ENCODE data around the gene GAK.
"Not testable (repeated sequence)": the region's sequence is repeated elsewhere in the genome, so short reads cannot be mapped to it uniquely, and the experiment has no call there.

Gene GAK

GRCh38 chr4:925771-926500 lies 6.2 kb downstream of the GAK start:
- DNase-seq = no peak

- DNase-seq = no peak
These were observed 6.9 kb downstream of the GAK start for GRCh38 chr4:925171-925570.

- no peak for DNase-seq
These were observed 7.7 kb downstream of the GAK start for GRCh38 chr4:924107-925096.

- no peak for DNase-seq
These were observed 10.2 kb downstream of the GAK start for GRCh38 chr4:921830-922331.

- not testable (repeated sequence) for DNase-seq
These were observed 13.0 kb downstream of the GAK start for GRCh38 chr4:919004-919680.

GRCh38 chr4:918591-918990 lies 13.5 kb downstream of the GAK start:
- DNase-seq = not testable (repeated sequence)

- DNase-seq = no peak
These were observed 14.1 kb downstream of the GAK start for GRCh38 chr4:917992-918391.

- no peak for DNase-seq
These were observed 14.7 kb downstream of the GAK start for GRCh38 chr4:917466-917865.

- no peak for DNase-seq
These were observed 16.5 kb downstream of the GAK start for GRCh38 chr4:915595-915994.

- DNase-seq = no peak
These were observed 17.1 kb downstream of the GAK start for GRCh38 chr4:915041-915474.

GRCh38 chr4:914531-914930 lies 17.6 kb downstream of the GAK start:
- no peak for DNase-seq

GRCh38 chr4:913280-913618 lies 18.9 kb downstream of the GAK start:
- peak; percentile 48 for DNase-seq

- peak; percentile 95 for DNase-seq
These were observed 19.4 kb downstream of the GAK start for GRCh38 chr4:912548-913279.

GRCh38 chr4:911871-912490 lies 20.1 kb downstream of the GAK start:
- DNase-seq = no peak

GRCh38 chr4:911221-911751 lies 20.8 kb downstream of the GAK start:
- no peak for DNase-seq

- DNase-seq = no peak
These were observed 21.6 kb downstream of the GAK start for GRCh38 chr4:910366-911091.

- DNase-seq = no peak
These were observed 22.3 kb downstream of the GAK start for GRCh38 chr4:909821-910220.

GRCh38 chr4:909131-909571 lies 23.0 kb downstream of the GAK start:
- no peak for DNase-seq

- no peak for DNase-seq
These were observed 24.3 kb downstream of the GAK start for GRCh38 chr4:907691-908425.

- no peak for DNase-seq
These were observed 25.1 kb downstream of the GAK start for GRCh38 chr4:907103-907400.

Measured in DMS53 (cell line).